ENCODE results near the gene P2RY6. TPM values are rescaled to one million over a fixed set of nuclear protein-coding genes. Genes with fewer than 3 reads are reported as not detected.

Gene P2RY6
- total RNA-seq = 1 to 10 TPM; 1.0 to 4.2 (median 2.4) TPM

GRCh38 chr11:73271936-73272679, at the start of gene P2RY6:
P2RY6 (plus strand) TSS chr11:73272338; CDS start chr11:73296519, 24,181 bp downstream.
- no peak for ATAC-seq (ENCODE audit: low FRiP score)
- no peak for DNase-seq (ENCODE audit: low spot score)
- TF ChIP-seq CTCF (IDR thresholded peaks at IDR 0.05) = no peak

GRCh38 chr11:73223998-73224730, 48.0 kb upstream of the P2RY6 start:
- no peak for TF ChIP-seq CTCF (IDR thresholded peaks at IDR 0.05)
- DNase-seq (ENCODE audit: low spot score) (no peak), ATAC-seq (ENCODE audit: low FRiP score) (no peak)

- TF ChIP-seq CTCF (IDR thresholded peaks at IDR 0.05) = no peak
- no peak for ATAC-seq (ENCODE audit: low FRiP score)
- no peak for DNase-seq (ENCODE audit: low spot score)
Measured at GRCh38 chr11:73225001-73225686, 47.0 kb upstream of the P2RY6 start.

GRCh38 chr11:73225851-73226250, 46.3 kb upstream of the P2RY6 start:
- TF ChIP-seq CTCF (IDR thresholded peaks at IDR 0.05) = no peak
- ATAC-seq (ENCODE audit: low FRiP score) = no peak
- DNase-seq (ENCODE audit: low spot score) = no peak

GRCh38 chr11:73226297-73227006, 45.7 kb upstream of the P2RY6 start:
- no peak for TF ChIP-seq CTCF (IDR thresholded peaks at IDR 0.05)
- no peak for ATAC-seq (ENCODE audit: low FRiP score)
- DNase-seq (ENCODE audit: low spot score) = no peak

GRCh38 chr11:73227571-73228211, 44.4 kb upstream of the P2RY6 start:
- no peak for ATAC-seq (ENCODE audit: low FRiP score)
- no peak for TF ChIP-seq CTCF (IDR thresholded peaks at IDR 0.05)
- no peak for DNase-seq (ENCODE audit: low spot score)

All from omental fat pad (tissue), 4 donors.